GM18508 (cell line): Measurements from ENCODE around the gene SLC9A7.
A peak's percentile ranks its signal among the peaks of the same experiment; 100 is the strongest.
"Not testable (repeated sequence)": the region's sequence is repeated elsewhere in the genome, so short reads cannot be mapped to it uniquely, and the experiment has no call there.

ENCODE experiments used
- ATAC-seq: cut with Tn5 transposase; IDR thresholded peaks from one replicate; pipeline ENCODE4 v1.9.1; 2021; ENCODE audit warnings: moderate number of reproducible peaks; ENCODE audit not compliant: insufficient read depth, unreplicated experiment

SLC9A7 gene

GRCh38 chrX:46755671-46756070, 3.2 kb downstream of the SLC9A7 start:
- no peak for ATAC-seq

- ATAC-seq = no peak
Measured at GRCh38 chrX:46754586-46755061, 4.3 kb downstream of the SLC9A7 start.

DNA sequence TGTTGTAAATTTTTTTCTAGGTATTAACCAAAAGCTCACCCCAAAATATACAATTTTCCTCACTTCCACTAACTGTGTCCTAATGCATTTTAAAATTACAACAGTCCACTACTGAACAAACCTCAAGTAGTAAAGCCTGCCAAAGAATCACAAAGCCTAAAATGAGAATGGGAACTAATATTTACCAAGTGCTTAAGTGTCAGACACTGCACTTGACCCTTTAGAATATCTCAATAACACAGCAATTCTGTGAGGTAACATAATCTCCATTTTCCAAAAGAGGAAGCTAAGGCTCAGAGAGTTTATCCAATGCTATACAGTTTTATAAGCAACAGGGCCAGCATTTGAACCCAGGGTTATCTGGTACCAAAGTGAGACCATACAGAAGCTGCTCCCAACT, 4.9 kb downstream of the SLC9A7 start:
- ATAC-seq = no peak

GRCh38 chrX:46750889-46751288, 8.0 kb downstream of the SLC9A7 start:
- ATAC-seq = no peak

GRCh38 chrX:46744009-46744408, 14.9 kb downstream of the SLC9A7 start:
- ATAC-seq = no peak

GRCh38 chrX:46743046-46743445, 15.9 kb downstream of the SLC9A7 start:
- ATAC-seq = no peak

- ATAC-seq = no peak
Measured at GRCh38 chrX:46739736-46740135, 19.2 kb downstream of the SLC9A7 start.

DNA sequence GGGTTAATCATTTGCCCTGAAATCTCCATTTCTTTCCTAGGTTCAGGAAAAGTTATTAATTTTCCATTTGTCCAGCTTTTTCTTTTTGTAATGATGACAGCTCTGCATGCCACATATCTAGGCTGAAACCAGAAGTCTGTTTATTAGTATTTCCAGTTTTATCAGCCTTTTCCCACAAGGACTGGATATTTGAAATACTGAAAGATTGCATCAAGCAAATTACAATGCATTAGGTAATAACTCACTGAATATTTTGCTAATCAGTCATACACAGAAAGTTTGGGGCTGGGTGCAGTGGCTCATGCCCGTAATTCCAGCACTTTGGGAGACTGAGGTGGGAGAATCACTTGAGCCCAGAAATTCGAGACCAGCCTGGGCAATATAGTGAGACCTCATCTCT, 21.5 kb downstream of the SLC9A7 start:
- ATAC-seq = no peak

DNA sequence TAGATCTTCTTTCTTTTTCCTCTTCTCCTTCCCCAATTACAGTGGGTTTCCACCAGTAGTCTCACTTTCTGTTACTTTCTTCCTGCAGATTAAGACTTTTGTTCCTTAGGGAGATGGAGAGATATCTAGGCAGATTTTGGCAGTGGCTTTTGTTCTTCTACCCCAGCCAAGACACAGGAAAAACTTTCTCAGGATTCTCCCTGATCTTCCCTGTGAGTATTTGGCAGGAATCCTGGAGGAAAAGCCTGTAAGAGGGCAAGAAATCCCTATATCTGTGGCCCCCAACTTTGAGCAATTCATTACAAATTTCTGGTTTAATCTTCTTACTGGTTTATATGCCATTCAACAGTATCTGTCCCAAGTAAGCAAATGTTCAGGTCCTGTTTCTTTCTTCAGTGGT, 21.9 kb downstream of the SLC9A7 start:
- ATAC-seq = no peak

- ATAC-seq = no peak
Measured at GRCh38 chrX:46735622-46736021, 23.3 kb downstream of the SLC9A7 start.

DNA sequence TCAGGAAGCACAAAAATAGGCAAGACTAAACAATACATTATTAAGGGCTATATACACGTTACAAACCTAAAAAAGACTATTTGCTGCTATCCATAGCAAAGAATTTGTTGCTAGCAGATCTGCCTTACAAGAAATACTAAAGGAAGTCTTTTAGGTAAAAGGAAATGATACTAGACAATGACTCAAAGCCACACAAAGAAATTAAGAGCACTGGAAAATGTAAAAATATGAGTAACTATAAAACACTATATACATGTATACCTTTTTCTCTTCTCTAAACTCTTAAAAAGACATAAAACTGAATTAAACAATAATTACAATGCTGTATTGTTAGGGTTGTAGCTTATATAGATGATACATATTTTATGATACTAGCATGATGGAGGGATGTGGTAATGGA, 25.7 kb downstream of the SLC9A7 start:
- no peak for ATAC-seq

DNA sequence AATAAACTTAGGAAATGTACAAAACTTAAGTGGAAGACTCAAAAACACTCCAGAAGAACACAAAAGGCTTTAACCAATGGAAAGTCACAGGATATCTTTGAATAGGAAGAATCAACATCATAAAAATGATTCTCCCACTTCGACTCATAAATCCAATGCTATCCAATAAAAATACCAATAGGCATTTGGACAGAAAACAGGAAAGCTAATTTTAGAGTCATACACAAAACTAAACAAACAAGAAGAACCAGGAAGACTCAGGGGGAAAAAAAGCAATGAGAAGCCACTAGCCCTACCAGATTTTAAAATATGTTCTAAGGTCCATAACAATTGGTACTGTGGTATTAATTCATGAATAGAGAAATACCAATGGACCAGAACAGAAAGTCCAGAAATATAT, 28.2 kb downstream of the SLC9A7 start:
- no peak for ATAC-seq

GRCh38 chrX:46727441-46727840, 31.5 kb downstream of the SLC9A7 start:
- ATAC-seq = no peak

DNA sequence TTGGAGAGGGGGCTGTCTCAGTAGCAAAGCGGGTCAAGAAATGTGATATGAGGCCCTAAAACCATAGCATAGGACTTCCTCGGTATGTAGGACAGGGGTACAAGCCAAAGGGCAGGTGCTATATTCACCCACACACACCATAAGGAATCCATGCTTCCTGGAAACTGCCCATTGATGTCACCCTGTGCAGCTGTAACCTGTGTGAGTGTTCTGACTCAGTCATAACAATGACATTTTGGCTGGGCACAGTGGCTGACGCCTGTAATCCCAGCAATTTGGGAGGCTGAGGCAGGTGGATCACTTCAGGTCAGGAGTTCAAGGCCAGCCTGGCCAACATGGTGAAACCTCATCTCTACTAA, 35.4 kb downstream of the SLC9A7 start:
- not testable (repeated sequence) for ATAC-seq

GRCh38 chrX:46722742-46723568, 36.0 kb downstream of the SLC9A7 start:
- no peak for ATAC-seq

DNA sequence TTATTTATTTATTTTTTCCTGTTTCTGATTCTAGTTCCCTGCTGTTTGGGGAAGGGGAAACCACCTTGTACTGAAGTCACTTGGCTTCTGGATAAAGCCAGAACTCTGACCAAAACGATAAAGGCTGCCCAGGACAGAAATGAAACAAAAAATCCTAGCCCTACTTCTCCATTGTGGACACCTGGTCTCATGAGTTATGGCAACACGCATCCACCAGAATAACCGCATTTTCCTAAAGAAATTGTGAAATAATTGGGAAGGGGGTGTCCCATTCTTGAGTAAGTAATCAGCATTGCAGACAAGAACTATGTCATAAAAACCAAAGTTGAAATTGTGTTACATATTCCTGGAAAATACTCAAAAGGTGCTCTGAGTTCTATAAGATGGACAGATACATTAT, 42.1 kb downstream of the SLC9A7 start:
- no peak for ATAC-seq

- ATAC-seq = no peak
Measured at GRCh38 chrX:46715997-46716396, 42.9 kb downstream of the SLC9A7 start.

DNA sequence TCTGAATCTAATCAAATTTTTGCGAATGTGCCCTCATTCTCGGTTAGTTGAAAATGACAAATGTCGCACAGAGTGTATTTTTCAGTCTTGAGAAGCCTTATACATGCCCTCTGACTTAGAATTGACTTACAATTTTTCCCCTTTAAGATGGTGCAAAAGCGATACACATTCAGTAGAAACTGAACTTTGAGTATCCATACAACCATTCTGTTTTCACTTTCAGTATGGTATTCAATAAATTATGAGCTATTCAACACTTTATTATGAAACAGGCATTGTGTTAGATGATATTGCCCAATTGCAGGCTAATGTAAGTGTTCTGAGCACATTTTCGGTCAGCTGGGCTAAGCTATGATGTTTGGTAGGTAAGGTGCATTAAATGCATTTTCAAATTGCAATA, 43.4 kb downstream of the SLC9A7 start:
- no peak for ATAC-seq

GRCh38 chrX:46713672-46714490, 45.0 kb downstream of the SLC9A7 start:
- ATAC-seq = peak; percentile 48

- ATAC-seq = no peak
Measured at GRCh38 chrX:46712764-46713163, 46.2 kb downstream of the SLC9A7 start.

DNA sequence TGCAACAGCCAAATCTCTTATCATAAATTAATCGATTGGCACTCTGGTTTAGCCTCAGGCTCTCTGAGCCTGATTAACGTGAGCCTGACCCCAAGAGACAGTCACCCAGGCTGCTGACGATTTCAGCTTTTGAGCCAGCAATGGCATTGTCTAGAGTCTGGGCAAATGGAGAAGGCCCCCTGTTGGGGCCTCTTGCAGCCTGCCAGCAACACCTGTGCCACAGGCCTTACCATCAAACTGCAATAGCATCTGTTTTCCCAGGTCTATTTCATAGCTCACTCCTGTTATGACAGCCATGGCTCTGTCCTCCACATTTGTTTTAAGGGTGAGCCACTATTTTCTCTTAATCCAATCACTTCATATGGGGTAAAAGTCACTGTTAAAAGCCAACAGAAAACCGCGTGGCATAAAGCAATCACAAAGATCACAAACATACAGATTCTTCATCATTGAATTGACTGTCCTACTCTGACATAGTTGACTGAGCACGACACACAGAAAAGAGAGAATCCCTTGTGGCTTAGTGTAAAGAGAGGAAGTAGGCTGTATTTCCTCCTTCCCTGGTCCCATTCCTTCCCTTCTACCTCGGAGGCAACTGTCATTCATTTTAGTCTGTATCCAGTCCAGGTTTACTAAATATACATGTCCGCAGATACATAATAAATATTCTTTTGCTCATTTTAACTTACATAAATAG, 47.8 kb downstream of the SLC9A7 start:
- ATAC-seq = no peak
